MM.1S (cell line): ENCODE results near the gene DCAF17.

Experiments
- DNase-seq: peaks from one replicate; pipeline ENCODE4 v3.0.0-alpha.2; 2015
- H2AFZ ChIP-seq: fragments of 300-600 bp; sonication (generic); 2 replicates; pipeline ENCODE4 v1.6.0; 2016; ENCODE audit warnings: antibody characterized with exemption, low read length
- H3F3A ChIP-seq: fragments of 300-600 bp; sonication (generic); 2 replicates; pipeline ENCODE4 v1.6.1; 2016; ENCODE audit warnings: mild to moderate bottlenecking, antibody characterized with exemption, low read length, moderate library complexity, mixed read lengths; ENCODE audit not compliant: insufficient read depth
- H3K27ac ChIP-seq: fragments of 300-600 bp; sonication (generic); 2 replicates; pipeline ENCODE4 v1.5.1; 2016; ENCODE audit warnings: mild to moderate bottlenecking, low read length
- H3K27me3 ChIP-seq: fragments of 300-600 bp; sonication (generic); replicated peaks from 2 replicates; pipeline ENCODE4 v1.6.0; 2016; ENCODE audit warnings: low read length; ENCODE audit not compliant: insufficient read depth
- H3K36me3 ChIP-seq: fragments of 300-600 bp; sonication (generic); replicated peaks from 2 replicates; pipeline ENCODE4 v1.6.1; 2016; ENCODE audit warnings: mild to moderate bottlenecking, low read length, mixed read lengths; ENCODE audit not compliant: insufficient read depth
- H3K4me1 ChIP-seq: fragments of 300-600 bp; sonication (generic); 2 replicates; pipeline ENCODE4 v1.6.1; 2016; ENCODE audit warnings: low read length, mixed read lengths
- H3K4me2 ChIP-seq: fragments of 300-600 bp; sonication (generic); 2 replicates; pipeline ENCODE4 v1.6.0; 2016; ENCODE audit warnings: low read depth, low read length
- H3K4me3 ChIP-seq: fragments of 300-600 bp; sonication (generic); 2 replicates; pipeline ENCODE4 v1.5.1; 2016; ENCODE audit warnings: low read length, mixed read lengths
- H3K79me2 ChIP-seq: fragments of 300-600 bp; sonication (generic); 2 replicates; pipeline ENCODE4 v1.6.1; 2016; ENCODE audit warnings: mixed run types, low read length, mixed read lengths
- H3K9ac ChIP-seq: fragments of 300-600 bp; sonication (generic); 2 replicates; pipeline ENCODE4 v1.6.1; 2016; ENCODE audit warnings: low read length, mixed read lengths
- H3K9me2 ChIP-seq: fragments of 300-600 bp; sonication (generic); replicated peaks from 2 replicates; pipeline ENCODE4 v1.6.1; 2016; ENCODE audit warnings: mild to moderate bottlenecking, low read length, mixed read lengths; ENCODE audit not compliant: insufficient read depth
- H3K9me3 ChIP-seq: fragments of 300-600 bp; sonication (generic); replicated peaks from 2 replicates; pipeline ENCODE4 v1.6.1; 2016; ENCODE audit warnings: mild to moderate bottlenecking, low read length, mixed read lengths; ENCODE audit not compliant: insufficient read depth
- H4K20me1 ChIP-seq: fragments of 300-600 bp; sonication (generic); 2 replicates; pipeline ENCODE4 v1.6.1; 2016; ENCODE audit warnings: mild to moderate bottlenecking, low read length, moderate library complexity, mixed read lengths; ENCODE audit not compliant: insufficient read depth
- EZH2 ChIP-seq: fragments of 300-600 bp; sonication (generic); optimal IDR thresholded peaks from 2 replicates; pipeline ENCODE3; 2017; ENCODE audit warnings: low read depth, mild to moderate bottlenecking, antibody characterized with exemption, low read length, mixed read lengths
- EZH2phosphoT487 ChIP-seq: fragments of 300-600 bp; sonication (generic); IDR thresholded peaks from 2 replicates; pipeline ENCODE4 v1.6.1; 2018; ENCODE audit warnings: antibody characterized with exemption, low read length
- TF ChIP-seq, protein P1 (sequence below): fragments of 300-600 bp; sonication (generic); IDR thresholded peaks from 2 replicates; pipeline ENCODE4 v1.5.1; 2016; ENCODE audit warnings: antibody characterized with exemption, low read length, mixed read lengths

DCAF17 gene

DNA sequence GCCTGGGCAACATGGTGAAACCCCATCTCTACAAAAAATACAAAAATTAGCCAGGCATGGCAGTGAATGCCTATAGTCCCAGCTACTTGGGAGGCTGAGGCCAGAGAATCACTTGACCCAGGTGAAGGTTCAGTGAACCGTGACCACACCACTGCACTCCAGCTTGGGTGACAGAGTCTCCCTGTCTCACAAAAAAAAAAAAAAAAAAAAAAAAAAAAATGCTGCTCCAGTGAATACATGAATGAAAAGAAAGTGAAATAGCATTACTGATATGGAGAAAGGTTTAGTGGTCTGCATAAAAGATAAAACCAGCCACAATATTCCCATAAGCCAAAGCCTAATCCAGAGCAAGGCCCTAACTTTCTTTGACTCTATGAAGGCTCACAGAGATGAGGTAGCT, 44.7 kb upstream of the DCAF17 start:
- TF ChIP-seq EZH2phosphoT487 (no peak), EZH2 (no peak)
- TF ChIP-seq, protein P1, sequence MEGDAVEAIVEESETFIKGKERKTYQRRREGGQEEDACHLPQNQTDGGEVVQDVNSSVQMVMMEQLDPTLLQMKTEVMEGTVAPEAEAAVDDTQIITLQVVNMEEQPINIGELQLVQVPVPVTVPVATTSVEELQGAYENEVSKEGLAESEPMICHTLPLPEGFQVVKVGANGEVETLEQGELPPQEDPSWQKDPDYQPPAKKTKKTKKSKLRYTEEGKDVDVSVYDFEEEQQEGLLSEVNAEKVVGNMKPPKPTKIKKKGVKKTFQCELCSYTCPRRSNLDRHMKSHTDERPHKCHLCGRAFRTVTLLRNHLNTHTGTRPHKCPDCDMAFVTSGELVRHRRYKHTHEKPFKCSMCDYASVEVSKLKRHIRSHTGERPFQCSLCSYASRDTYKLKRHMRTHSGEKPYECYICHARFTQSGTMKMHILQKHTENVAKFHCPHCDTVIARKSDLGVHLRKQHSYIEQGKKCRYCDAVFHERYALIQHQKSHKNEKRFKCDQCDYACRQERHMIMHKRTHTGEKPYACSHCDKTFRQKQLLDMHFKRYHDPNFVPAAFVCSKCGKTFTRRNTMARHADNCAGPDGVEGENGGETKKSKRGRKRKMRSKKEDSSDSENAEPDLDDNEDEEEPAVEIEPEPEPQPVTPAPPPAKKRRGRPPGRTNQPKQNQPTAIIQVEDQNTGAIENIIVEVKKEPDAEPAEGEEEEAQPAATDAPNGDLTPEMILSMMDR: no peak
- Histone ChIP-seq H3K4me2 (no peak overlapping the region), H3K4me1 (no peaks in the 10 kb centered on the region), H3K79me2 (no peaks in the 10 kb centered on the region), H3K36me3 (no peaks in the 10 kb centered on the region), H2AFZ (no peak overlapping the region), H3K9ac (no peak overlapping the region), H3F3A (no peaks in the 10 kb centered on the region), H3K27ac (no peak overlapping the region), H3K9me2 (no peaks in the 10 kb centered on the region), H3K9me3 (no peaks in the 10 kb centered on the region), H4K20me1 (no peaks in the 10 kb centered on the region), H3K27me3 (no peaks in the 10 kb centered on the region), H3K4me3 (no peak overlapping the region)
- DNase-seq: no peak

GRCh38 chr2:171389780-171390179, 44.2 kb upstream of the DCAF17 start:
- H3K9me3 ChIP-seq: no peaks in the 10 kb centered on the region
- H3K9me2 ChIP-seq: no peaks in the 10 kb centered on the region
- H3K27me3 ChIP-seq: no peaks in the 10 kb centered on the region
- TF ChIP-seq EZH2 (no peak), EZH2phosphoT487 (no peak)
- TF ChIP-seq, protein P1: no peak
- H2AFZ ChIP-seq: no peak overlapping the region
- DNase-seq: no peak
- H3K27ac ChIP-seq: no peak overlapping the region
- H3F3A ChIP-seq: no peaks in the 10 kb centered on the region
- no peaks in the 10 kb centered on the region for H3K4me1 ChIP-seq
- no peaks in the 10 kb centered on the region for H4K20me1 ChIP-seq
- no peak overlapping the region for H3K4me3 ChIP-seq
- no peak overlapping the region for H3K9ac ChIP-seq
- no peaks in the 10 kb centered on the region for H3K79me2 ChIP-seq
- no peaks in the 10 kb centered on the region for H3K36me3 ChIP-seq
- H3K4me2 ChIP-seq: no peak overlapping the region

- H3K79me2 ChIP-seq: no peaks in the 10 kb centered on the region
- no peaks in the 10 kb centered on the region for H3F3A ChIP-seq
- H3K27me3 ChIP-seq: no peaks in the 10 kb centered on the region
- H4K20me1 ChIP-seq: no peaks in the 10 kb centered on the region
- no peak overlapping the region for H3K4me2 ChIP-seq
- no peaks in the 10 kb centered on the region for H3K9me3 ChIP-seq
- no peak overlapping the region for H2AFZ ChIP-seq
- no peaks in the 10 kb centered on the region for H3K36me3 ChIP-seq
- no peak overlapping the region for H3K9ac ChIP-seq
- H3K27ac ChIP-seq: no peak overlapping the region
- no peaks in the 10 kb centered on the region for H3K4me1 ChIP-seq
- H3K4me3 ChIP-seq: no peak overlapping the region
- DNase-seq: no peak
- H3K9me2 ChIP-seq: no peaks in the 10 kb centered on the region
- TF ChIP-seq EZH2phosphoT487 (no peak), EZH2 (no peak)
- TF ChIP-seq, protein P1: no peak
These were observed 43.0 kb upstream of the DCAF17 start for GRCh38 chr2:171390941-171391516.
